CD4-positive, alpha-beta T cell (primary cell): ENCODE measurements around the gene TBC1D16. TPM values are rescaled to one million over a fixed set of nuclear protein-coding genes. Genes with fewer than 3 reads are reported as not detected.
A peak's percentile ranks its signal among the peaks of the same experiment; 100 is the strongest.

Experiments used
- ATAC-seq: fragments of 200-7000 bp; cut with Tn5 transposase; one replicate; pipeline ENCODE4 v1.10.0; 2022; ENCODE audit warnings: mild to moderate bottlenecking; ENCODE audit not compliant: poor library complexity
- CTCF ChIA-PET: fragments of 350-600 bp; sonication (Branson Sonifier 250); formaldehyde crosslinking; loops from one replicate; lab custom pipeline; 2021; ENCODE audit warnings: antibody characterized with exemption, inconsistent platforms; lab: Charles Lee
- POLR2A ChIA-PET: fragments of 350-600 bp; sonication (Branson Sonifier 250); formaldehyde crosslinking; loops from one replicate; lab custom pipeline; 2021; ENCODE audit warnings: antibody characterized with exemption, inconsistent platforms; lab: Charles Lee
- DNase-seq, 14 experiments: peaks; one replicate each; pipeline ENCODE4 v3.0.0-alpha.2; 2013 to 2020; ENCODE audit warnings: mixed read lengths in 2 of 14
- H3K27ac ChIP-seq, 2 donors: one replicate each; pipeline versions ENCODE4 v1.5.1 to v1.7.0; 2013; ENCODE audit warnings: low read length in 2 of 2, low read depth in 1 of 2, mild to moderate bottlenecking in 1 of 2
- H3K27me3 ChIP-seq, 2 experiments: 1 replicate in 1 of 2; 2 replicates in 1 of 2; pipeline versions ENCODE4 v1.6.1 to v1.7.0; 2013; ENCODE audit warnings: low read length in 2 of 2, control low read depth in 1 of 2, mild to moderate bottlenecking in 1 of 2, moderate library complexity in 1 of 2; ENCODE audit not compliant: insufficient read depth in 2 of 2, control insufficient read depth in 1 of 2
- H3K36me3 ChIP-seq: one replicate; pipeline ENCODE4 v1.6.1; 2013; ENCODE audit warnings: low read length, control low read depth; ENCODE audit not compliant: insufficient read depth
- H3K4me1 ChIP-seq: one replicate; pipeline ENCODE4 v1.6.1; 2013; ENCODE audit warnings: low read length, control low read depth; ENCODE audit not compliant: insufficient read depth
- H3K4me3 ChIP-seq: one replicate; pipeline ENCODE4 v1.5.1; 2013; ENCODE audit warnings: mild to moderate bottlenecking, low read length, moderate library complexity
- H3K9me3 ChIP-seq, 2 experiments: 1 replicate in 1 of 2; 2 replicates in 1 of 2; pipeline versions ENCODE4 v1.6.1 to v1.7.0; 2013; ENCODE audit warnings: low read length in 2 of 2, mild to moderate bottlenecking in 2 of 2, control low read depth in 1 of 2, moderate library complexity in 1 of 2; ENCODE audit not compliant: control insufficient read depth in 1 of 2, insufficient read depth in 1 of 2
- H3K27ac Mint-ChIP-seq: one replicate; pipeline ENCODE4 v1.8.0; 2020; ENCODE audit warnings: mixed read lengths
- H3K27me3 Mint-ChIP-seq: one replicate; pipeline ENCODE4 v1.8.0; 2021; ENCODE audit warnings: mixed read lengths
- H3K36me3 Mint-ChIP-seq: one replicate; pipeline ENCODE4 v1.8.0; 2021; ENCODE audit warnings: low read depth, mixed read lengths
- H3K4me1 Mint-ChIP-seq: one replicate; pipeline ENCODE4 v1.8.0; 2021; ENCODE audit warnings: low read depth, mixed read lengths
- H3K4me3 Mint-ChIP-seq: one replicate; pipeline ENCODE4 v1.8.0; 2020; ENCODE audit warnings: mild to moderate bottlenecking, mixed read lengths
- H3K9me3 Mint-ChIP-seq: one replicate; pipeline ENCODE4 v1.8.0; 2020; ENCODE audit warnings: mixed read lengths
- intact Hi-C, 2 experiments: fragments of 100-400 bp; cut with DNase I in 1 of 2; cut with micrococcal nuclease in 1 of 2; formaldehyde crosslinking; loops; one replicate each; pipeline versions ENCODE4 v1.15.1 to v1.9.0; 2023 to 2025; cut with DNase I, micrococcal nuclease
- total RNA-seq, 174 experiments: library from RNA in 2 of 174; stranded (reverse) in 2 of 174; gene quantifications; one replicate each; pipeline ENCODE4 v1.2.3 and lab custom pipeline; 2021 to 2026
- TF ChIP-seq, protein P1 (sequence below): fragments of 200-600 bp; IDR thresholded peaks from one replicate; pipeline ENCODE4 v1.8.0; 2022; ENCODE audit warnings: antibody characterized with exemption, mild to moderate bottlenecking

TBC1D16 gene
- total RNA-seq, 2 experiments from 2014 or later = 1.9 to 2.5 TPM

DNA sequence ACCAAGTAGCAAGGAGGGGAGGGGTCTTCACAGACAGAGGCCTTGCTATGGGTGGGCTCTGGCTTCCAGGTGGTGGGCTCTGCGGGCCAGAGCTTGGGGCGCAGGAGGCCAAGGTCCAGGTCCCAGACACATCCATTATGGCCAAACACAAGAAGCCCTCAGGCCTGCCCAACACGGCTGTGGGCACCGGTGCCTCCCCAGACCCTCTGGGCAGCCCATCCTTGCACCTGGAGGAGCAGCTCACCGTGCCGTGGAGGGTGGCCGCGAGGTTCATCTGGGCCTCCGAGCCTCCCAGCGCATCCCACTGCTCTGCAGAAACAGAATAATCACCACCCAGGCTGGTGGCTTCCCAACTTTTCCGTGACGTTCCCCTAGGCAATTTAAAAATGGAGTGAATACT lies 55.9 kb downstream of the TBC1D16 start:
- H3K4me3 ChIP-seq = no peak overlapping the region
- Mint-ChIP-seq H3K27me3 (no peaks in the 10 kb centered on the region), H3K27ac (no peak overlapping the region), H3K36me3 (no peaks in the 10 kb centered on the region), H3K4me3 (no peak overlapping the region), H3K4me1 (no peaks in the 10 kb centered on the region), H3K9me3 (no peaks in the 10 kb centered on the region)
- DNase-seq (peak in 1 of 14 experiments; percentile 7), ATAC-seq (no peak)
- ChIA-PET POLR2A (no interaction called here), CTCF (no interaction called here)
- intact Hi-C loops = no loop called here
- H3K27me3 ChIP-seq = no peaks in the 10 kb centered on the region
- H3K9me3 ChIP-seq = peaks cover 0 to 3% of the 10 kb centered on the region in 2 experiments
- no peaks in the 10 kb centered on the region for H3K36me3 ChIP-seq
- H3K4me1 ChIP-seq = no peaks in the 10 kb centered on the region
- TF ChIP-seq, protein P1, sequence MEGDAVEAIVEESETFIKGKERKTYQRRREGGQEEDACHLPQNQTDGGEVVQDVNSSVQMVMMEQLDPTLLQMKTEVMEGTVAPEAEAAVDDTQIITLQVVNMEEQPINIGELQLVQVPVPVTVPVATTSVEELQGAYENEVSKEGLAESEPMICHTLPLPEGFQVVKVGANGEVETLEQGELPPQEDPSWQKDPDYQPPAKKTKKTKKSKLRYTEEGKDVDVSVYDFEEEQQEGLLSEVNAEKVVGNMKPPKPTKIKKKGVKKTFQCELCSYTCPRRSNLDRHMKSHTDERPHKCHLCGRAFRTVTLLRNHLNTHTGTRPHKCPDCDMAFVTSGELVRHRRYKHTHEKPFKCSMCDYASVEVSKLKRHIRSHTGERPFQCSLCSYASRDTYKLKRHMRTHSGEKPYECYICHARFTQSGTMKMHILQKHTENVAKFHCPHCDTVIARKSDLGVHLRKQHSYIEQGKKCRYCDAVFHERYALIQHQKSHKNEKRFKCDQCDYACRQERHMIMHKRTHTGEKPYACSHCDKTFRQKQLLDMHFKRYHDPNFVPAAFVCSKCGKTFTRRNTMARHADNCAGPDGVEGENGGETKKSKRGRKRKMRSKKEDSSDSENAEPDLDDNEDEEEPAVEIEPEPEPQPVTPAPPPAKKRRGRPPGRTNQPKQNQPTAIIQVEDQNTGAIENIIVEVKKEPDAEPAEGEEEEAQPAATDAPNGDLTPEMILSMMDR = no peak
- no peak overlapping the region for H3K27ac ChIP-seq

DNA sequence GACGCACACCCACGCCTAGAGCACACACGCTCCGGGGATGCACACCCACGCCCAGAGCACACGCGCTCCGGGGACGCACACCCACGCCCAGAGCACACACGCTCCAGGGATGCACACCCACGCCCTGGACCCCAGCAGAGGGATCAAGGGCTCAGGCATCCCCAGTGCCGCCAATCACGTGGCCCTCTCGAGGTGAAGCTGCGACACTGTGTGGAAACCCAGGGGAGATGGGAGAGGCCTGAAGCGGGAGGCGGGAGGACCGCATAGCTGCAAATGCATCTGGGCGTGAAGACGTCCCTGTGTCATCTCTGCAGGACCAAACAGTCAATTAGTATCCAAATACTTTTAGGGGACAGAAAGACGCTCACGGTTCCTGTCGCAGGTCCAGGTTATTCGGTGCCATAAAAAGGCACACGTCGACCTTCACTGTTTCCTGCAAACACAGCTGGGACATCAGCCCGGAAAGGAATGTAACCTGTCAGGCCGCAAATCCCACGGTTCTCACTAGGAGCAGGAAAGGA lies 56.4 kb downstream of the TBC1D16 start:
- Mint-ChIP-seq H3K36me3 (no peaks in the 10 kb centered on the region), H3K27me3 (no peaks in the 10 kb centered on the region), H3K4me1 (no peaks in the 10 kb centered on the region), H3K4me3 (no peak overlapping the region), H3K27ac (no peak overlapping the region), H3K9me3 (no peaks in the 10 kb centered on the region)
- CTCF ChIA-PET = no interaction called here
- Histone ChIP-seq H3K36me3 (no peaks in the 10 kb centered on the region), H3K4me1 (no peaks in the 10 kb centered on the region), H3K4me3 (no peak overlapping the region), H3K27me3 (no peaks in the 10 kb centered on the region), H3K27ac (no peak overlapping the region), H3K9me3 (peaks cover 0 to 3% of the 10 kb centered on the region in 2 experiments)
- peak in 1 of 14 experiments; percentile 8 for DNase-seq
- ATAC-seq = no peak
- TF ChIP-seq, protein P1 = no peak
- POLR2A ChIA-PET = interaction anchor here (0.6 kb wide), 1 partner anchor 233 kb away, joined by 4 read pairs; no protein-coding TSS in a partner anchor
- intact Hi-C loops = no loop called here

DNA sequence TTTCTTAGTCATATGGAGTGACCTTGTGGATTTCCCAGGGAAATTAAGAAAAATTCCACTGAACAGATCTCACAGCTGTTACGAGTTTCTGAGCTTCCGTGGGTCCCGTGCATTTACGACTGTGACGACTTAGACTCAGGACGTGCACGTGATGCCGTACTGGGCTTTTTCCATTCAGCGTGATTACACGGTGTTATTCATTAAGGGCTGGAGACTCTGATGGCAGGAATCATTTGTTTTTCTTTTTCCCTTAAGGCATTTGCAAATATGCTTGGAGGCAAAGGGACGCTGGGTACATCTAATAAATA lies 57.2 kb downstream of the TBC1D16 start:
- no peaks in the 10 kb centered on the region for H3K4me1 ChIP-seq
- H3K4me3 Mint-ChIP-seq = no peak overlapping the region
- H3K27me3 Mint-ChIP-seq = no peaks in the 10 kb centered on the region
- no peaks in the 10 kb centered on the region for H3K36me3 Mint-ChIP-seq
- ChIA-PET CTCF (no interaction called here), POLR2A (no interaction called here)
- intact Hi-C loops = no loop called here
- H3K36me3 ChIP-seq = no peaks in the 10 kb centered on the region
- TF ChIP-seq, protein P1 = no peak
- no peak overlapping the region for H3K4me3 ChIP-seq
- H3K27ac ChIP-seq = no peak overlapping the region
- DNase-seq (no peak), ATAC-seq (no peak)
- no peaks in the 10 kb centered on the region for H3K27me3 ChIP-seq
- peaks cover 0 to 3% of the 10 kb centered on the region in 2 experiments for H3K9me3 ChIP-seq
- no peaks in the 10 kb centered on the region for H3K9me3 Mint-ChIP-seq
- no peaks in the 10 kb centered on the region for H3K4me1 Mint-ChIP-seq
- no peak overlapping the region for H3K27ac Mint-ChIP-seq
